Naive B cell (primary cell): ENCODE data around the gene CTNND2. TPM values are rescaled to one million over a fixed set of nuclear protein-coding genes. Genes with fewer than 3 reads are reported as not detected.
A peak's percentile ranks its signal among the peaks of the same experiment; 100 is the strongest.

Source experiments
- ATAC-seq, 2 donors: fragments of 150-1000 bp; cut with Tn5 transposase; 2 replicates each; pipeline ENCODE4 v1.10.0; 2021; ENCODE audit warnings: low read depth in 2 of 2, mild to moderate bottlenecking in 2 of 2, moderate library complexity in 2 of 2
- DNase-seq: peaks from one replicate; pipeline ENCODE4 v3.0.0; 2022
- H3K27ac Mint-ChIP-seq, 6 donors: one replicate each; pipeline ENCODE4 v1.8.0; 2020 to 2022; ENCODE audit warnings: mild to moderate bottlenecking in 6 of 6, mixed read lengths in 6 of 6, moderate library complexity in 5 of 6, inconsistent platforms in 2 of 6
- H3K27me3 Mint-ChIP-seq, 3 donors: one replicate each; pipeline ENCODE4 v1.8.0; 2021 to 2022; ENCODE audit warnings: mixed read lengths in 3 of 3, mild to moderate bottlenecking in 1 of 3
- H3K36me3 Mint-ChIP-seq, 2 donors: one replicate each; pipeline ENCODE4 v1.8.0; 2020 to 2022; ENCODE audit warnings: mixed read lengths in 2 of 2, inconsistent platforms in 1 of 2, mild to moderate bottlenecking in 1 of 2
- H3K4me1 Mint-ChIP-seq, 3 donors: one replicate each; pipeline ENCODE4 v1.8.0; 2020 to 2022; ENCODE audit warnings: mixed read lengths in 3 of 3, inconsistent platforms in 1 of 3, mild to moderate bottlenecking in 1 of 3, moderate library complexity in 1 of 3
- H3K4me3 Mint-ChIP-seq, 8 donors: one replicate each; pipeline ENCODE4 v1.8.0; 2020 to 2022; ENCODE audit warnings: mild to moderate bottlenecking in 8 of 8, mixed read lengths in 8 of 8, moderate library complexity in 8 of 8, inconsistent platforms in 2 of 8
- H3K9me3 Mint-ChIP-seq, 7 donors: one replicate each; pipeline ENCODE4 v1.8.0; 2020 to 2022; ENCODE audit warnings: mixed read lengths in 7 of 7, mild to moderate bottlenecking in 5 of 7, inconsistent platforms in 2 of 7, moderate library complexity in 1 of 7
- polyA plus RNA-seq, 6 donors: library from polyadenylated mRNA; unstranded; fragments of 300-500 nt; fragmentation: Illumina TruSeq; gene quantifications; one replicate each; pipeline ENCODE4 v1.2.3, GENCODE V29; 2021; ENCODE audit warnings: low read depth in 6 of 6

Gene CTNND2
- polyA plus RNA-seq, 6 donors from 2014 or later = not detected

- H3K27me3 Mint-ChIP-seq = peaks cover 0 to 9% (median 4%) of the 10 kb centered on the region in 3 donors
- DNase-seq = no peak
- H3K9me3 Mint-ChIP-seq = peaks cover 0 to 6% (median 0%) of the 10 kb centered on the region in 7 donors
- no peak for ATAC-seq
- H3K36me3 Mint-ChIP-seq = no peaks in the 10 kb centered on the region
- no peak overlapping the region for H3K27ac Mint-ChIP-seq
- no peaks in the 10 kb centered on the region for H3K4me1 Mint-ChIP-seq
- H3K4me3 Mint-ChIP-seq = no peak overlapping the region
Observed at GRCh38 chr5:11289733-11290132, 614.5 kb downstream of the CTNND2 start.

GRCh38 chr5:11289208-11289607, 615.0 kb downstream of the CTNND2 start:
- Mint-ChIP-seq H3K4me1 (no peaks in the 10 kb centered on the region), H3K36me3 (no peaks in the 10 kb centered on the region), H3K27me3 (peaks cover 0 to 9% (median 4%) of the 10 kb centered on the region in 3 donors), H3K27ac (peak overlapping the region in 2 of 6 donors; percentile 6 to 15), H3K4me3 (no peak overlapping the region), H3K9me3 (peaks cover 0 to 7% (median 0%) of the 10 kb centered on the region in 7 donors)
- DNase-seq (no peak), ATAC-seq (no peak)

- H3K27me3 Mint-ChIP-seq = peaks cover 0 to 5% (median 0%) of the 10 kb centered on the region in 3 donors
- H3K4me1 Mint-ChIP-seq = no peaks in the 10 kb centered on the region
Observed at GRCh38 chr5:11281842-11282241, 622.4 kb downstream of the CTNND2 start.

GRCh38 chr5:11277323-11277722, 626.9 kb downstream of the CTNND2 start:
- H3K9me3 Mint-ChIP-seq = peaks cover 0 to 16% (median 7%) of the 10 kb centered on the region in 7 donors
- ATAC-seq (no peak), DNase-seq (no peak)
- no peak overlapping the region for H3K4me3 Mint-ChIP-seq
- H3K27me3 Mint-ChIP-seq = peaks cover 0 to 5% (median 4%) of the 10 kb centered on the region in 3 donors
- H3K27ac Mint-ChIP-seq = no peak overlapping the region
- no peaks in the 10 kb centered on the region for H3K36me3 Mint-ChIP-seq
- H3K4me1 Mint-ChIP-seq = no peaks in the 10 kb centered on the region

More at GRCh38 chr5:11281842-11282241, 622.4 kb downstream of the CTNND2 start:
- no peak overlapping the region for H3K27ac Mint-ChIP-seq
- peaks cover 0 to 17% (median 12%) of the 10 kb centered on the region in 7 donors for H3K9me3 Mint-ChIP-seq
- H3K4me3 Mint-ChIP-seq = no peak overlapping the region
- H3K36me3 Mint-ChIP-seq = no peaks in the 10 kb centered on the region
- ATAC-seq (no peak), DNase-seq (no peak)

GRCh38 chr5:11273180-11273903, 630.9 kb downstream of the CTNND2 start:
- H3K27me3 Mint-ChIP-seq = peaks cover 0 to 5% (median 5%) of the 10 kb centered on the region in 3 donors
- no peak for ATAC-seq
- H3K9me3 Mint-ChIP-seq = peaks cover 0 to 12% (median 0%) of the 10 kb centered on the region in 7 donors
- no peaks in the 10 kb centered on the region for H3K4me1 Mint-ChIP-seq
- H3K27ac Mint-ChIP-seq = no peak overlapping the region
- no peak for DNase-seq
- H3K36me3 Mint-ChIP-seq = no peaks in the 10 kb centered on the region
- no peak overlapping the region for H3K4me3 Mint-ChIP-seq

GRCh38 chr5:11269515-11269914, 634.7 kb downstream of the CTNND2 start:
- Mint-ChIP-seq H3K27ac (no peak overlapping the region), H3K4me1 (no peaks in the 10 kb centered on the region), H3K27me3 (peaks cover 0 to 5% (median 0%) of the 10 kb centered on the region in 3 donors), H3K36me3 (no peaks in the 10 kb centered on the region), H3K9me3 (no peaks in the 10 kb centered on the region), H3K4me3 (no peak overlapping the region)
- ATAC-seq (no peak), DNase-seq (no peak)

GRCh38 chr5:11268891-11269290, 635.4 kb downstream of the CTNND2 start:
- no peaks in the 10 kb centered on the region for H3K4me1 Mint-ChIP-seq
- H3K27me3 Mint-ChIP-seq = peaks cover 0 to 5% (median 0%) of the 10 kb centered on the region in 3 donors
- no peak overlapping the region for H3K4me3 Mint-ChIP-seq
- ATAC-seq (no peak), DNase-seq (no peak)
- H3K9me3 Mint-ChIP-seq = no peaks in the 10 kb centered on the region
- H3K36me3 Mint-ChIP-seq = no peaks in the 10 kb centered on the region
- H3K27ac Mint-ChIP-seq = no peak overlapping the region

- Mint-ChIP-seq H3K36me3 (no peaks in the 10 kb centered on the region), H3K4me1 (no peaks in the 10 kb centered on the region), H3K9me3 (peaks cover 0 to 2% (median 0%) of the 10 kb centered on the region in 7 donors), H3K27ac (no peak overlapping the region), H3K27me3 (peaks cover 0 to 4% (median 0%) of the 10 kb centered on the region in 3 donors), H3K4me3 (no peak overlapping the region)
- no peak for DNase-seq
- ATAC-seq = no peak
Observed at GRCh38 chr5:11266331-11266730, 637.9 kb downstream of the CTNND2 start.

- H3K27ac Mint-ChIP-seq = peak overlapping the region in 1 of 6 donors; percentile 62
- no peak for DNase-seq
- H3K4me3 Mint-ChIP-seq = no peak overlapping the region
- H3K4me1 Mint-ChIP-seq = no peaks in the 10 kb centered on the region
- H3K9me3 Mint-ChIP-seq = peaks cover 0 to 2% (median 0%) of the 10 kb centered on the region in 7 donors
- ATAC-seq = no peak
- H3K27me3 Mint-ChIP-seq = peaks cover 0 to 12% (median 0%) of the 10 kb centered on the region in 3 donors
- no peaks in the 10 kb centered on the region for H3K36me3 Mint-ChIP-seq
Observed at GRCh38 chr5:11261241-11261640, 643.0 kb downstream of the CTNND2 start.

- DNase-seq = no peak
- no peak for ATAC-seq
- H3K4me1 Mint-ChIP-seq = no peaks in the 10 kb centered on the region
- H3K4me3 Mint-ChIP-seq = no peak overlapping the region
- no peak overlapping the region for H3K27ac Mint-ChIP-seq
- peaks cover 0 to 2% (median 0%) of the 10 kb centered on the region in 7 donors for H3K9me3 Mint-ChIP-seq
- H3K36me3 Mint-ChIP-seq = no peaks in the 10 kb centered on the region
- peaks cover 0 to 16% (median 0%) of the 10 kb centered on the region in 3 donors for H3K27me3 Mint-ChIP-seq
Observed at GRCh38 chr5:11258001-11258400, 646.2 kb downstream of the CTNND2 start.

- Mint-ChIP-seq H3K4me1 (no peaks in the 10 kb centered on the region), H3K27me3 (peaks cover 0 to 15% (median 0%) of the 10 kb centered on the region in 3 donors), H3K27ac (no peak overlapping the region), H3K36me3 (no peaks in the 10 kb centered on the region), H3K9me3 (peaks cover 0 to 1% (median 0%) of the 10 kb centered on the region in 7 donors), H3K4me3 (no peak overlapping the region)
- no peak for DNase-seq
- no peak for ATAC-seq
Observed at GRCh38 chr5:11252523-11252922, 651.7 kb downstream of the CTNND2 start.

GRCh38 chr5:11252075-11252474, 652.2 kb downstream of the CTNND2 start:
- ATAC-seq (no peak), DNase-seq (no peak)
- Mint-ChIP-seq H3K9me3 (peaks cover 0 to 1% (median 0%) of the 10 kb centered on the region in 7 donors), H3K4me1 (no peaks in the 10 kb centered on the region), H3K36me3 (no peaks in the 10 kb centered on the region), H3K4me3 (no peak overlapping the region), H3K27me3 (peaks cover 0 to 15% (median 0%) of the 10 kb centered on the region in 3 donors), H3K27ac (no peak overlapping the region)

- H3K4me1 Mint-ChIP-seq = no peaks in the 10 kb centered on the region
- DNase-seq (no peak), ATAC-seq (no peak)
- H3K27ac Mint-ChIP-seq = no peak overlapping the region
- no peaks in the 10 kb centered on the region for H3K36me3 Mint-ChIP-seq
- H3K9me3 Mint-ChIP-seq = peaks cover 0 to 1% (median 0%) of the 10 kb centered on the region in 7 donors
- H3K27me3 Mint-ChIP-seq = peaks cover 0 to 7% (median 0%) of the 10 kb centered on the region in 3 donors
- no peak overlapping the region for H3K4me3 Mint-ChIP-seq
Observed at GRCh38 chr5:11251247-11251646, 653.0 kb downstream of the CTNND2 start.

GRCh38 chr5:11248966-11249365, 655.3 kb downstream of the CTNND2 start:
- DNase-seq (no peak), ATAC-seq (no peak)
- Mint-ChIP-seq H3K9me3 (no peaks in the 10 kb centered on the region), H3K4me3 (no peak overlapping the region), H3K36me3 (no peaks in the 10 kb centered on the region), H3K27ac (no peak overlapping the region), H3K27me3 (peaks cover 0 to 3% (median 0%) of the 10 kb centered on the region in 3 donors), H3K4me1 (no peaks in the 10 kb centered on the region)
